Measurements from ENCODE around the gene NUDT22.

DNA sequence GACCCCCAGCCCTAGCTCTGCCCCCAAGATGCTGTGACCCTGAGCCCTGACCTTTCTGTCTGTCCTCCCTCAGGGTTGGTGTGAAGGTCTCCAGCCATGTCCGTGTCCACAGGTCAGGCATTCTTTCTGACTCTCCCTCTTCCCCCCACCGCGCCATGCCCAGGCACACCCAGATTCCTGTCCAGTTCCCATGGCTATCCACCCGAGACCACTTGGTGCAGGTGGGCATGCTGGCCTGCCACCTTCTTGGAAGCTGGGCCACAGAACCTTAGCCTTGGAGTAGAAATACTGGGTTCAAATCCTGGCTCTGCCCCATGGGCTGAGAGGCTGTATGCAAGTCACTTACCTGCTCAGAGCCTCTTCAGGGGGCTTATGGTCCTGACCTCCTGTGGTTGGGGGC lies 23.0 kb downstream of the NUDT22 start:
- TF ChIP-seq KDM1A (IDR thresholded peaks at IDR 0.05; ENCODE audit: low read depth) (no peak), MYC (IDR thresholded peaks at IDR 0.05; ENCODE audit: borderline replicate concordance, low read length) (no peak), BCL3 (IDR thresholded peaks at IDR 0.05) (no peak), RFX5 (IDR thresholded peaks at IDR 0.05) (no peak), HDAC2 (IDR thresholded peaks at IDR 0.05) (no peak), POLR2A (IDR thresholded peaks at IDR 0.05; ENCODE audit: low read length) (no peak), MAFK (IDR thresholded peaks at IDR 0.05; ENCODE audit: partially characterized antibody) (no peak), PHF8 (IDR thresholded peaks at IDR 0.05; ENCODE audit: borderline replicate concordance, low read depth) (no peak), NR3C1 (IDR thresholded peaks at IDR 0.05) (no peak), MAX (IDR thresholded peaks at IDR 0.05) (no peak), PBX3 (IDR thresholded peaks at IDR 0.05) (no peak)
- TF ChIP-seq, protein P1, sequence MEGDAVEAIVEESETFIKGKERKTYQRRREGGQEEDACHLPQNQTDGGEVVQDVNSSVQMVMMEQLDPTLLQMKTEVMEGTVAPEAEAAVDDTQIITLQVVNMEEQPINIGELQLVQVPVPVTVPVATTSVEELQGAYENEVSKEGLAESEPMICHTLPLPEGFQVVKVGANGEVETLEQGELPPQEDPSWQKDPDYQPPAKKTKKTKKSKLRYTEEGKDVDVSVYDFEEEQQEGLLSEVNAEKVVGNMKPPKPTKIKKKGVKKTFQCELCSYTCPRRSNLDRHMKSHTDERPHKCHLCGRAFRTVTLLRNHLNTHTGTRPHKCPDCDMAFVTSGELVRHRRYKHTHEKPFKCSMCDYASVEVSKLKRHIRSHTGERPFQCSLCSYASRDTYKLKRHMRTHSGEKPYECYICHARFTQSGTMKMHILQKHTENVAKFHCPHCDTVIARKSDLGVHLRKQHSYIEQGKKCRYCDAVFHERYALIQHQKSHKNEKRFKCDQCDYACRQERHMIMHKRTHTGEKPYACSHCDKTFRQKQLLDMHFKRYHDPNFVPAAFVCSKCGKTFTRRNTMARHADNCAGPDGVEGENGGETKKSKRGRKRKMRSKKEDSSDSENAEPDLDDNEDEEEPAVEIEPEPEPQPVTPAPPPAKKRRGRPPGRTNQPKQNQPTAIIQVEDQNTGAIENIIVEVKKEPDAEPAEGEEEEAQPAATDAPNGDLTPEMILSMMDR (IDR thresholded peaks at IDR 0.05) = no peak
